BLaER1 (cell line): ENCODE measurements around the gene RAP1GAP.
A peak's percentile ranks its signal among the peaks of the same experiment; 100 is the strongest.

Experiments used
- H3K27ac ChIP-seq: shearing (Covaris generic); formaldehyde crosslinking; 2 replicates; pipeline ENCODE4 v1.8.1; 2022
- H3K27me3 ChIP-seq: shearing (Covaris generic); formaldehyde crosslinking; 2 replicates; pipeline ENCODE4 v1.8.1; 2022
- H3K36me3 ChIP-seq: shearing (Covaris generic); formaldehyde crosslinking; 2 replicates; pipeline ENCODE4 v1.8.1; 2022
- H3K4me1 ChIP-seq: shearing (Covaris generic); formaldehyde crosslinking; 2 replicates; pipeline ENCODE4 v1.8.1; 2022
- H3K4me2 ChIP-seq: shearing (Covaris generic); formaldehyde crosslinking; 2 replicates; pipeline ENCODE4 v1.8.1; 2022
- H3K4me3 ChIP-seq: shearing (Covaris generic); formaldehyde crosslinking; 2 replicates; pipeline ENCODE4 v1.8.1; 2022
- H3K9ac ChIP-seq: shearing (Covaris generic); formaldehyde crosslinking; 2 replicates; pipeline ENCODE4 v1.8.1; 2022
- H3K9me3 ChIP-seq: shearing (Covaris generic); formaldehyde crosslinking; 2 replicates; pipeline ENCODE4 v1.8.1; 2022
- H4K20me1 ChIP-seq: shearing (Covaris generic); formaldehyde crosslinking; 2 replicates; pipeline ENCODE4 v1.8.1; 2022
- Cebpa-rat ChIP-seq: shearing (Covaris generic); IDR thresholded peaks from 2 replicates; pipeline ENCODE4 v1.8.1; 2022

The RAP1GAP gene

GRCh38 chr1:21653744-21654100, 15.4 kb downstream of the RAP1GAP start:
- no peak overlapping the region for H3K4me2 ChIP-seq
- H3K9ac ChIP-seq: no peak overlapping the region
- no peaks in the 10 kb centered on the region for H3K9me3 ChIP-seq
- peaks cover 52% of the 10 kb centered on the region for H3K27me3 ChIP-seq
- no peak for TF ChIP-seq Cebpa-rat
- H3K4me3 ChIP-seq: no peak overlapping the region
- H3K36me3 ChIP-seq: no peaks in the 10 kb centered on the region
- peaks cover 92% of the 10 kb centered on the region for H4K20me1 ChIP-seq
- H3K27ac ChIP-seq: no peak overlapping the region
- peaks cover 21% of the 10 kb centered on the region for H3K4me1 ChIP-seq

GRCh38 chr1:21652937-21653743, 16.0 kb downstream of the RAP1GAP start:
- H3K4me3 ChIP-seq: no peak overlapping the region
- peaks cover 21% of the 10 kb centered on the region for H3K4me1 ChIP-seq
- no peaks in the 10 kb centered on the region for H3K9me3 ChIP-seq
- peaks cover 57% of the 10 kb centered on the region for H3K27me3 ChIP-seq
- H3K27ac ChIP-seq: no peak overlapping the region
- H3K9ac ChIP-seq: no peak overlapping the region
- TF ChIP-seq Cebpa-rat: no peak
- H3K4me2 ChIP-seq: peak overlapping the region; percentile 20
- no peaks in the 10 kb centered on the region for H3K36me3 ChIP-seq
- H4K20me1 ChIP-seq: peaks cover 92% of the 10 kb centered on the region

GRCh38 chr1:21652101-21652936, 16.8 kb downstream of the RAP1GAP start:
- no peak overlapping the region for H3K27ac ChIP-seq
- H3K4me1 ChIP-seq: peaks cover 21% of the 10 kb centered on the region
- H3K4me2 ChIP-seq: peak overlapping the region; percentile 20; the same call in 1 of the 2 replicates
- H3K4me3 ChIP-seq: 0 out of 2 replicates have a peak overlapping the region, but pooled peaks have one; percentile 58
- H3K36me3 ChIP-seq: no peaks in the 10 kb centered on the region
- no peak overlapping the region for H3K9ac ChIP-seq
- H4K20me1 ChIP-seq: peaks cover 92% of the 10 kb centered on the region
- peaks cover 57% of the 10 kb centered on the region for H3K27me3 ChIP-seq
- no peaks in the 10 kb centered on the region for H3K9me3 ChIP-seq
- no peak for TF ChIP-seq Cebpa-rat

- peak overlapping the region; percentile 87 for H3K4me2 ChIP-seq
- peaks cover 91% of the 10 kb centered on the region for H4K20me1 ChIP-seq
- H3K36me3 ChIP-seq: no peaks in the 10 kb centered on the region
- peaks cover 57% of the 10 kb centered on the region for H3K27me3 ChIP-seq
- no peak for TF ChIP-seq Cebpa-rat
- no peak overlapping the region for H3K27ac ChIP-seq
- H3K4me3 ChIP-seq: peak overlapping the region; percentile 58
- H3K9ac ChIP-seq: no peak overlapping the region
- peaks cover 21% of the 10 kb centered on the region for H3K4me1 ChIP-seq
- no peaks in the 10 kb centered on the region for H3K9me3 ChIP-seq
Observed at GRCh38 chr1:21651214-21652042, 17.7 kb downstream of the RAP1GAP start.

- no peak overlapping the region for H3K27ac ChIP-seq
- peaks cover 57% of the 10 kb centered on the region for H3K27me3 ChIP-seq
- no peaks in the 10 kb centered on the region for H3K36me3 ChIP-seq
- no peak overlapping the region for H3K9ac ChIP-seq
- no peak overlapping the region for H3K4me2 ChIP-seq
- no peaks in the 10 kb centered on the region for H3K9me3 ChIP-seq
- peaks cover 91% of the 10 kb centered on the region for H4K20me1 ChIP-seq
- H3K4me1 ChIP-seq: peaks cover 21% of the 10 kb centered on the region
- TF ChIP-seq Cebpa-rat: no peak
- H3K4me3 ChIP-seq: no peak overlapping the region
Observed at GRCh38 chr1:21650400-21650799, 18.8 kb downstream of the RAP1GAP start.

- H3K27me3 ChIP-seq: peaks cover 55% of the 10 kb centered on the region
- H3K36me3 ChIP-seq: no peaks in the 10 kb centered on the region
- no peak overlapping the region for H3K4me2 ChIP-seq
- TF ChIP-seq Cebpa-rat: no peak
- no peak overlapping the region for H3K27ac ChIP-seq
- no peaks in the 10 kb centered on the region for H3K9me3 ChIP-seq
- no peak overlapping the region for H3K4me3 ChIP-seq
- no peak overlapping the region for H3K9ac ChIP-seq
- H4K20me1 ChIP-seq: peaks cover 88% of the 10 kb centered on the region
- H3K4me1 ChIP-seq: peaks cover 21% of the 10 kb centered on the region
Observed at GRCh38 chr1:21649315-21649714, 19.8 kb downstream of the RAP1GAP start.

GRCh38 chr1:21648791-21649190, 20.4 kb downstream of the RAP1GAP start:
- TF ChIP-seq Cebpa-rat: no peak
- no peaks in the 10 kb centered on the region for H3K9me3 ChIP-seq
- H3K27ac ChIP-seq: no peak overlapping the region
- no peak overlapping the region for H3K4me3 ChIP-seq
- peaks cover 54% of the 10 kb centered on the region for H3K27me3 ChIP-seq
- H4K20me1 ChIP-seq: peaks cover 90% of the 10 kb centered on the region
- no peaks in the 10 kb centered on the region for H3K36me3 ChIP-seq
- H3K4me1 ChIP-seq: peaks cover 21% of the 10 kb centered on the region
- H3K4me2 ChIP-seq: no peak overlapping the region
- H3K9ac ChIP-seq: no peak overlapping the region

- no peak for TF ChIP-seq Cebpa-rat
- H3K4me2 ChIP-seq: peak overlapping the region; percentile 30; the same call in 1 of the 2 replicates
- no peak overlapping the region for H3K27ac ChIP-seq
Observed at GRCh38 chr1:21648352-21648730, 20.8 kb downstream of the RAP1GAP start.

More at GRCh38 chr1:21648352-21648730, 20.8 kb downstream of the RAP1GAP start:
- Histone ChIP-seq H3K36me3 (no peaks in the 10 kb centered on the region), H3K4me3 (no peak overlapping the region), H4K20me1 (peaks cover 89% of the 10 kb centered on the region), H3K9me3 (no peaks in the 10 kb centered on the region), H3K4me1 (peaks cover 21% of the 10 kb centered on the region), H3K27me3 (peaks cover 50% of the 10 kb centered on the region), H3K9ac (no peak overlapping the region)
